Muscle layer of duodenum (tissue), 2 donors: ENCODE data around the gene TSPAN9.

Experiments used
- H3K27ac ChIP-seq: one replicate; pipeline ENCODE4 v1.7.0; 2013; ENCODE audit warnings: mild to moderate bottlenecking, low read length
- H3K27me3 ChIP-seq: one replicate; pipeline ENCODE4 v1.7.0; 2013; ENCODE audit warnings: low read depth, mild to moderate bottlenecking, control low read depth, low read length
- H3K36me3 ChIP-seq, 2 donors: one replicate each; pipeline ENCODE4 v1.7.0; 2013; ENCODE audit warnings: low read length in 2 of 2, control low read depth in 1 of 2, mild to moderate bottlenecking in 1 of 2; ENCODE audit not compliant: insufficient read depth in 2 of 2, control insufficient read depth in 1 of 2
- H3K4me1 ChIP-seq, 2 donors: one replicate each; pipeline ENCODE4 v1.7.0; 2013; ENCODE audit warnings: low read length in 2 of 2, mild to moderate bottlenecking in 2 of 2, control low read depth in 1 of 2, moderate library complexity in 1 of 2; ENCODE audit not compliant: insufficient read depth in 2 of 2, control insufficient read depth in 1 of 2
- H3K4me3 ChIP-seq, 2 donors: one replicate each; pipeline ENCODE4 v1.7.0; 2013; ENCODE audit warnings: low read length in 2 of 2, low read depth in 1 of 2, mild to moderate bottlenecking in 1 of 2
- H3K9me3 ChIP-seq, 2 donors: one replicate each; pipeline ENCODE4 v1.7.0; 2013; ENCODE audit warnings: low read length in 2 of 2, control low read depth in 1 of 2, mild to moderate bottlenecking in 1 of 2; ENCODE audit not compliant: control insufficient read depth in 1 of 2
- donor health status: healthy.

Gene TSPAN9

DNA sequence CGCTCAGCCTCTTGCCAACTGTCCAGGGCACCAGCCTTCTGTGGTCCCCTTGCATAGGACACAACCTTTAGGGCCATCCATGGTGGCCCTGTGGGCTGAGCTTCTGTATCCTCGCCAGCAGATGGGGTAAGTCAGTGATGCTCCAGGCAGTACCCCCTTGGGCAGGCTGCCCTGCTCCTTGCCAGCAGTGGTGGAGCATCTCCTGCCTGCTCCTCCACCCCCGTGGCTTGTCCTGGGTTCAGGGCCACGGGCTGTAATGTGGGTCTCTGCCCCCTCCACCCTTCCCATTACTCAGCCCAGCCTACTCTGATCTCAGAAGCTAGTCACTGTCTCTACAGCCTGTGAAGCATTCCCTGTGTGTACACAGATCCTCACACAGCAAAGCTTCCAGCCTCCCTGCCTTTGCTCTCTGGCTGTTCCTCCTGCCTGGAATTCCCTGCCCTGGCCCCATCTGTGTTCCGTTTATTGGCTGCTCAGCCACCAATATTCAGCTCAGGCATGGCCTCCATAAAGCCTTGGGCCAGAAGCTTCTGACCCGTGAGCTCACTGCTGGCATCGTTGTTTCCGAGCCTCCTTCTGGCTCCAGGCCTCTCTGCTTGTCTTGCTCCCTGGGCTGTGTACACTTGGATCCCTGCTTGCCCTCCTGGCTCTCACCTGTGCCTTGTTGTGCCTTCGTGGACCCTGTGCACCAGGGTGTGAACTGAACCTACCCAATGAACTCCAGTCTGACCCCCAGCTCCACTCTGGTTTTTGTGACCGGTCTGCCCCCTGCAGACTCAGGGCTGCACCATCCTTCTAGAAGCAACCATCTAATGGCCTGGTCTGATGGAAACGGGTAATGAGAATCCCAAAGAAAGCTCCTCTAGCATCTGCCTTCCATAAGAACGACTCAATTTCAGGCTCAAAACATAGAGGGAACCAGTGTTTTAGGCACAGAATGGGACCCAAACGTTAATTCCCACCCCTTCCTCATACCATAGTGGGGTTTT lies 236.8 kb downstream of the TSPAN9 start:
- no peaks in the 10 kb centered on the region for H3K9me3 ChIP-seq
- H3K4me3 ChIP-seq = no peak overlapping the region
- H3K4me1 ChIP-seq = peaks cover 0 to 18% of the 10 kb centered on the region in 2 donors
- H3K36me3 ChIP-seq = no peaks in the 10 kb centered on the region
- H3K27me3 ChIP-seq = no peaks in the 10 kb centered on the region
- H3K27ac ChIP-seq = no peak overlapping the region

DNA sequence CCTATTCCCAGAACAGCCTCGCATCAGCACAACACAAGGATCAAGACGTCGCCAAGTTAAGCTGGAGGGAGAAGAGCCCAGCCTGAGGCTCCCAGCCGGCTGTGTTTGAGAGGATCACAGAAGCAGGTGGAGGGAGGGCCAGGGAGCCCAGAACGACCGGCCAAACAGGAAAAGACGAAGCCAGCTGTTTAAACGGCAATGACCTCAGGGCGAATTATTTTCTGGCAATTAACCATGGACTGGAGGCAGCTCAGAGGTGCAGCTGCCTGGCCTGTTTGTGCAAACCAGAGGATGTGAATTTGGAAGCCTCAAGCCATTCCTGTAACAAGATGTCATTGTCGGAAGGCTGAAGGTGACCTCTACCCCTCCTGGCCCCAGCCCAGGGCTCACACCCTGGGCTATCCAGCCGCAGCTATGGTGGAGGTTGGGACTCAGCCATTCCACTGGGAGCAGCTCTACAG lies 238.1 kb downstream of the TSPAN9 start:
- Histone ChIP-seq H3K36me3 (no peaks in the 10 kb centered on the region), H3K9me3 (no peaks in the 10 kb centered on the region), H3K4me1 (peaks cover 0 to 18% of the 10 kb centered on the region in 2 donors), H3K27ac (no peak overlapping the region), H3K4me3 (no peak overlapping the region), H3K27me3 (no peaks in the 10 kb centered on the region)

DNA sequence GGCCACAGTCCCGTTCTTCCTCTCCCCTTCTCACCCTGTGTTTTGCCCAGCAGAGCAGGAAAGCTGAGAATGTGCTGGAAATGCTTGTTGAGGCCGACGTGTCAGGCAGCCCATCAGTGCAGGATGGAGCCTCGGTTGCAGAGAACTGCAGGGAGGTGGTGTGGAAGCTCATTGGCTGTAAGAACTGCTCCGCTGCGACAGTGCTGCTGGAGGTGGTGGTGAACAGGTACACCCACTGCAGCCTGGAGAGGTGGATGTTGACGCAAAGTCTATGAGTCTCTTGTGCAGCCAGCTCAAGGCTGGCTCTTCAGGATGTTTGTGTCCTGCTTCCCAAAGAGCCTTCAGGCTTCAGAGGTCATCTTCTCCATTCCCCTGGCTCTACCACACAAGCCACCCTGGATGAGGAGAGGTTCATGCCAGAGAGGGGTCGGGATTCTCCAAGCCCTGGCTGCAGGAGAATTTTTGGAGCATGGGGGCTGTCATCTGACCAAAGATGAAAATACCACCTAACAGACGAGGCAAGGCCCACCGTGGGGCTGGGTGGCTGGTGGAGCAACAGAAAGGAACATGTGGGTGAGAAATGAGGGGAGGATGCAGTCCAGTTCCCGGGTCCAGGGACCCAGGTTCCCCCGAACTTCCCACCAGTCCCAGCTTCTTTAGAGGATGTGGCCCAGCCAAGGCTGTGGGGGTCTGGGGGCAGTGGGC lies 239.7 kb downstream of the TSPAN9 start:
- no peak overlapping the region for H3K4me3 ChIP-seq
- peaks cover 0 to 18% of the 10 kb centered on the region in 2 donors for H3K4me1 ChIP-seq
- no peaks in the 10 kb centered on the region for H3K9me3 ChIP-seq
- no peaks in the 10 kb centered on the region for H3K27me3 ChIP-seq
- H3K36me3 ChIP-seq = no peaks in the 10 kb centered on the region
- no peak overlapping the region for H3K27ac ChIP-seq

DNA sequence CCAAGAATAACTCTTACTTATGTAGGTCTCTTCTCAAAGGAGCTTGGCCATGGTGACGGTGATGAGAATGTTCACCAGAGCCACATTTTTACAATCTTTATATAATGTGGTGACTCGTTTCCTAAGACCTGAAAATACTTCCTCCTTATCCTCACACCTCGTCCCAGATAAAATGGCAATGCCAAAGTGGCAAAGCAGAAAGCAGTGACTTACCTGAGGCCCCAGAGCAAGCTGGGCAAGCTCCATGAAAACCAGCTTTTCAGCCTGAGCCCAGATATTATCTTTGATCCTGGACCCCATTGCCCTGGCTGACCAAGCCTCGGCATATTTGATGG lies 240.3 kb downstream of the TSPAN9 start:
- Histone ChIP-seq H3K36me3 (no peaks in the 10 kb centered on the region), H3K4me3 (no peak overlapping the region), H3K4me1 (peaks cover 0 to 18% of the 10 kb centered on the region in 2 donors), H3K27me3 (no peaks in the 10 kb centered on the region), H3K9me3 (no peaks in the 10 kb centered on the region), H3K27ac (no peak overlapping the region)

DNA sequence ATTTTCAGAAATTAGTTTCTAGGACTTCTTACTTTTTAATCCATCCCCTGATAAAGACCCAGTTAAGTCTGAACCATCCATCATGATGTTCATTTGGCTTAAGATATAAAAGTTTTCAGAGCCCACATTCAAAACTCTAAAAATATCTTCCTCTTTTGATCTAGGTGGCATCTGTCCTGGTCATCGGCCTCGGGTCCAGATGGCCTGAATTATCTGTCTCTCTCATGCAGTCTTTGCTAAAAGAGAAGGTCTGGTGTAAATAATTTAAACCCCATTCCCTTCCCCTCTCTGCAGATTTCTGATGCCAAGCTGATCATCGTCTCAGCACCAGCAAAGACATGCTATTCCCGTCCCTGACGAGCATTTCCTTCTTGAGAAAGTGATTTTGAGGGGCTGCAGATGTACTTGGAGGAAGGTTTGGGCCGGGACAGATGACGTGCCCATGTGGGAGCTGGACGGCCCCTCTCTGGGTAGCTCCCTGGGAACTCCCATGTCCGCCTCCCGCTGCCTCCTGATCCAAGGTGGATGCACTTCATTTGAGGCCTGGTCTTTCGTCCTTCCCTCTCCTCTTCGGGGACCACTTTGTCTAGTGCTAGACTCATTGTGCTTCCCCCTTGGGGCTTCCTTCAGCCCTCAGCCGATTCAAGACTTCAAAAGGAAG lies 240.8 kb downstream of the TSPAN9 start:
- H3K27me3 ChIP-seq = no peaks in the 10 kb centered on the region
- no peaks in the 10 kb centered on the region for H3K9me3 ChIP-seq
- no peaks in the 10 kb centered on the region for H3K36me3 ChIP-seq
- H3K4me1 ChIP-seq = peaks cover 0 to 18% of the 10 kb centered on the region in 2 donors
- H3K4me3 ChIP-seq = no peak overlapping the region
- H3K27ac ChIP-seq = no peak overlapping the region

DNA sequence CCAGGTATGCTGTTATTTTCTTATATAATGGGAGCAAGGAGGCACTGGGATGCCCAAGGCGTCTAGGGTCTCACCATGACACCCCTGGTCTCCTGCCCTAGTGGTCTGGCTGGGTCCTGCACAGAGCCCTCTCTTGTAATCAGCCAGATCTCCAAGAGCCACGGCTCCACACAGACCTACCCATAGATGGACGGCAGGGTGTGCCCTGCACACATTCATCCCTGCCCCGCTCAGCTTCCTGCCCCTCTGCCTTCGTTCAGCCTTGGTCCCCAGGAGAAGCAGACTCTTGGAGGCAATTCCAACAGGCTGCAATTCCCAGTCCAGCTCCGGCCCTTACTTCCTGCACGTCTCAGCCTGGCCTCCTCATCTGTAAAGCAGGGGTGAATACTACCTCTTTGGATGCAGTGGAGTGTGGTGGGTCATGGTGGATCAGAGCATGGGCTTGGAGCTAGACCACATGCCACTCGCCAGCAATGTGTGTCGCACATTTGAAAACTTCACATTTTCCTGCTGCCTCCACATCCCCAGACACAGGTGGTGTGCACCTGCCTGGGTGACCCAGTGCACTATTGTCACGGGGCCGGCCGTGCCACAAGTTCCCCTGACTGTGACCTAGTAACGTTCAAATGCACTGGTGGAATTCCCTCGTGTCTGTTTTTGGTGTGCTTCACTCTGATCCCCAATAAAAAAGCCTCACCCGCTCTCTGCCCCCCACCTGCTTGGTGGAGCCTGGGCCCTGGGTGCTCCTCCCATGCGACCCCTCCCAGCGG lies 242.7 kb downstream of the TSPAN9 start:
- Histone ChIP-seq H3K4me3 (no peak overlapping the region), H3K4me1 (peaks cover 0 to 8% of the 10 kb centered on the region in 2 donors), H3K27me3 (no peaks in the 10 kb centered on the region), H3K27ac (no peak overlapping the region), H3K9me3 (no peaks in the 10 kb centered on the region), H3K36me3 (no peaks in the 10 kb centered on the region)

DNA sequence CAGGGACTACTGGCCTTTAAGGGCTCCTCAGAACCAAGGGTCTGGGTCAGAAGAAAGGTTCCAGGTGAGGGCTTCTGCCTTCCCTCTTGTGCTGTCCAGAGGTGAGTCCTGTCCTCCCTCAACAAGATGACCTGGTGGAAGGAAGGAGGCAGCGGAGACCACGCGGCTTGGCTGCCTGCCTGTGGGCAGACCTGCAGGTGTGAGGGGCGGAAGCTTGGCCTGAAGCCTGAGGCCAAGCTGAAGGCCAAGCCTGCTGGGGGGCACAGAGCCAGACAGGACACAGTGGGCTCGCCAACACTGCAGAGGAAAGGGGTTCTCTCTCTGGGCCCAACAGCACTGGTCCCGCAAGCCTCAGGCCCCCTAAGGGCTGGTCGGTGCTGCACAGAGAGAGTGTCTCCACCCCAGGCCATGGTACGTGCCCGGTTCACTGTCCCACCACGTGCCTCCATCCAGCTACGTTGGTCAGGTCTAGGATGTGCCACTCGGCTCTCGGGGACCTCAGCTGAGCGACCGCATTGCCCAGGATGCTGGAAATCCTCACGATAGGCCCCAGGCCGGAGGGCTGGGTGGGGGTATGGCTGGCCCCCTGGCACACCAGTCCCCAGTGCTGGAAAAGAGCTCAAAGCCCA lies 243.8 kb downstream of the TSPAN9 start:
- no peak overlapping the region for H3K4me3 ChIP-seq
- no peaks in the 10 kb centered on the region for H3K9me3 ChIP-seq
- H3K27me3 ChIP-seq = no peaks in the 10 kb centered on the region
- no peak overlapping the region for H3K27ac ChIP-seq
- H3K36me3 ChIP-seq = no peaks in the 10 kb centered on the region
- H3K4me1 ChIP-seq = no peaks in the 10 kb centered on the region

DNA sequence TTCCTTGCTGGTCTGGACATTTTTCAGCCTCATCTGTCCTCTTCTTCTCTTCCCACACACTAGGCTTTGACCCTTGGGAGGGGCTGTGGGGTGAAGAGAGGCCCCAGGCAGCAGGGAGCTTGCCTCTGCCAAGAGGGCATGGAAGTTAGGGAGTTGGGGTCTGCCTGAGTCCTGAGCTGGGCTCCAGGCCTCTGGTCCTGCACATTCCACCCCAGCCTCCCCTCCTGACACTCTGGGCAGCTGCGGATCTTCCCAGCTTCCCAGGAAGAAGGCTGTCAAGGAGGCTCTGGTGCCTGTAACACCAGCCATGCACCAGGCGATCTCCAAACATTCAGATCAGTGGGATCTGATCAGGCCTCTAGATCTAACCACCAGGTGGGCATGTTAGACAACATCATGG lies 244.7 kb downstream of the TSPAN9 start:
- H3K27me3 ChIP-seq = no peaks in the 10 kb centered on the region

DNA sequence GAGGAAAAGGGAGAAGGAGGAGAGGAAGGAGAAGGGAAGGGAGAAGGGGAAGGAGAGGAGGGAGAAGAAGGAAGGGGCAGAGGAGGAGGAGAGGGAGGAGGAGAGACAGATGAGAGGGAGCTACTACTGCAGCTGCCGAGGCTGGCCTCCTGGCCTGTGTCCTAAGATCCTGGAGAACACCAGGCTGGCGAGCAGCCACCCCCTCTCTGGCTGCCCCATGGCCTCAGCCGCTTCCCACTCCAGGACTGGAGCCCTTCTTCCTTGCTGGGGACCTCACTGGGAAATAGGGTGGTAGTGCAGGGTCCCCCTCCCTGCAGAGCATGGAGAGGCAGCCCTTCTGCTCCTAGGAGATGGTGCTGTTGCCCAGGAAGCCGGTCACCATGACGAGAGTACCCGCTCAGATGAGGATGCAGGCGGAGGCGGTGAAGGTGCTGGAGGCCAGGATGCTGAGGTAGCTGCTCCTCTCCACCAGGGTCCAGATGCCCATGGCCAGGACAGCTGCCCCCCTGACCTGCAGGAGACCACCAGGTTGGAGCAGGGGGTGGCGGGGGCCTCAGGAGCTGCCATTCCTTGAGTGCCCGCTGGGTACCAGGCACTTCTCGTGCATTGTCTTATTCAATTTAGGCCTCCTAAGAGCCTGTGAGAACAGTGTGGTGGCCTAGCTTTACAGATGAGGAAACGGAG lies 246.0 kb downstream of the TSPAN9 start:
- Histone ChIP-seq H3K9me3 (no peaks in the 10 kb centered on the region), H3K27ac (no peak overlapping the region), H3K27me3 (no peaks in the 10 kb centered on the region), H3K4me3 (no peak overlapping the region), H3K36me3 (no peaks in the 10 kb centered on the region), H3K4me1 (no peaks in the 10 kb centered on the region)

More for the DNA sequence above, 244.7 kb downstream of the TSPAN9 start:
- H3K9me3 ChIP-seq = no peaks in the 10 kb centered on the region
- H3K4me3 ChIP-seq = no peak overlapping the region
- no peaks in the 10 kb centered on the region for H3K36me3 ChIP-seq
- H3K27ac ChIP-seq = no peak overlapping the region
- no peaks in the 10 kb centered on the region for H3K4me1 ChIP-seq

DNA sequence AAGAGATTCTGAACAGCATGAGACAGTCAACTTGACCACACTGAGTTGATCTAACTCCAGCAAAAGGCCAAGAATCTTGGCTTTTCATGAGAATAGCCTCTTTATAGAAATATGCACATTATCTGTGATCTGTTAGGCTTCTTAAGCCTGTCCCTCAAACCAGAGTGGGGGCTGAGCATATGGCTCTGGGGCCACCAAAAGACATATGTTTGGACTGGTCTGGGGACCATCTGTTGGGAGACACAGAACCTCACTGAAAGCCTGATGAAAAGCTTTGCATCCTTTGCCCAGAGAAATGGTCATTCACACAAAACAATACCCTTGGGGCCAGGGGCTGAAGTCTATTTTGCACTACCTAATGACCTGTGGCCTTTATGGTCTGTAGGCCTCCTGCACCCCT lies 248.6 kb downstream of the TSPAN9 start:
- Histone ChIP-seq H3K27ac (no peak overlapping the region), H3K4me3 (no peak overlapping the region), H3K27me3 (no peaks in the 10 kb centered on the region), H3K36me3 (no peaks in the 10 kb centered on the region), H3K4me1 (no peaks in the 10 kb centered on the region), H3K9me3 (no peaks in the 10 kb centered on the region)
